Stimulated activated CD4-positive, alpha-beta T cell treated with anti-CD3 and anti-CD28 coated beads, TNF-alpha, amount 100 ng/mL, for 4 hours (primary cell): ENCODE measurements around the gene TAF11L2.
"Not testable (repeated sequence)": the region's sequence is repeated elsewhere in the genome, so short reads cannot be mapped to it uniquely, and the experiment has no call there.

Source experiments
- DNase-seq, 3 experiments: peaks; one replicate each; pipeline ENCODE4 v3.0.0-alpha.2; 2020; ENCODE audit warnings: low read depth in 3 of 3

TAF11L2 gene

DNA sequence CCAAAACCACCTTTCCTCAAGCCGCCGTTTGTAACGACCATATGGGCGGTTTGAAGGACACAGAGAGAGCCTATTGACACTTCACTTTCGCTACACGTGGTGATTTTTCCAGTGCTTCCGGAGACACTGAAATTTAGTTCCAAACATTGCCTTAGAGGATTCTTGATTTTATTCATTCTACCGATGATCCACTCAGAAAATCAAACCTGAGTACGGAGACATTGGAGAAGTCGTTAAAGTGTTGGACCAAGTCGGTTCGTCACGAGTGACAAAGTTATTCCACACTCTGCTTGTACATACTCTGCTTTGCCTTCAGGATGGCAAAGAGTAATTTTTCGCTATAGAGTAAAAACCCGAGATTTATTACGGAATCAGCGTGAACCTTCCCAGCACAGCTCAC is 28.5 kb downstream of the TAF11L2 start:
- DNase-seq: peak in 1 of 3 experiments; percentile 9

DNA sequence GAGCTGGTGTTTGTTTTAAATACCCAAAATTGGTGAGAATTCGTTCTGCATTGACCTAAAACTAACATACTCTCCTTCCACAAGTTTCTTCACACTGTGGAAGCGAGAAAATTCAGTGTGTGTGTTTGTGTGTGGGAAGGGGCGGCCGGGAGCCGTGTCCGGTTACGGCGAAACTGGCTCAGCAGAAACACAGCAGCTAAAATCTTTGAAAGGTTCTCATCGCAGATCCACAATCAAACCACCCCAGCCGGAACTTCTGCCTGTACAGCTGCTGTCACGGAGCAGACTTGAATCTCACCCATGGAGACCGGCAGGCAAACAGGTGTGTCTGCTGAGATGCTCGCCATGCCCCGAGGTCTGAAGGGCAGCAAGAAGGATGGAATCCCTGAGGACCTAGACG is 30.3 kb downstream of the TAF11L2 start, which contains the start of gene TAF11L6:
Gene TAF11L6 (plus strand): TSS at position 301 of the 400 bp plus-strand sequence.
- not testable (repeated sequence) for DNase-seq
